Measurements from ENCODE around the gene DSCAM.

The DSCAM gene

GRCh38 chr21:40871099-40871498, 24.1 kb upstream of the DSCAM start:
- TF ChIP-seq, protein P1, sequence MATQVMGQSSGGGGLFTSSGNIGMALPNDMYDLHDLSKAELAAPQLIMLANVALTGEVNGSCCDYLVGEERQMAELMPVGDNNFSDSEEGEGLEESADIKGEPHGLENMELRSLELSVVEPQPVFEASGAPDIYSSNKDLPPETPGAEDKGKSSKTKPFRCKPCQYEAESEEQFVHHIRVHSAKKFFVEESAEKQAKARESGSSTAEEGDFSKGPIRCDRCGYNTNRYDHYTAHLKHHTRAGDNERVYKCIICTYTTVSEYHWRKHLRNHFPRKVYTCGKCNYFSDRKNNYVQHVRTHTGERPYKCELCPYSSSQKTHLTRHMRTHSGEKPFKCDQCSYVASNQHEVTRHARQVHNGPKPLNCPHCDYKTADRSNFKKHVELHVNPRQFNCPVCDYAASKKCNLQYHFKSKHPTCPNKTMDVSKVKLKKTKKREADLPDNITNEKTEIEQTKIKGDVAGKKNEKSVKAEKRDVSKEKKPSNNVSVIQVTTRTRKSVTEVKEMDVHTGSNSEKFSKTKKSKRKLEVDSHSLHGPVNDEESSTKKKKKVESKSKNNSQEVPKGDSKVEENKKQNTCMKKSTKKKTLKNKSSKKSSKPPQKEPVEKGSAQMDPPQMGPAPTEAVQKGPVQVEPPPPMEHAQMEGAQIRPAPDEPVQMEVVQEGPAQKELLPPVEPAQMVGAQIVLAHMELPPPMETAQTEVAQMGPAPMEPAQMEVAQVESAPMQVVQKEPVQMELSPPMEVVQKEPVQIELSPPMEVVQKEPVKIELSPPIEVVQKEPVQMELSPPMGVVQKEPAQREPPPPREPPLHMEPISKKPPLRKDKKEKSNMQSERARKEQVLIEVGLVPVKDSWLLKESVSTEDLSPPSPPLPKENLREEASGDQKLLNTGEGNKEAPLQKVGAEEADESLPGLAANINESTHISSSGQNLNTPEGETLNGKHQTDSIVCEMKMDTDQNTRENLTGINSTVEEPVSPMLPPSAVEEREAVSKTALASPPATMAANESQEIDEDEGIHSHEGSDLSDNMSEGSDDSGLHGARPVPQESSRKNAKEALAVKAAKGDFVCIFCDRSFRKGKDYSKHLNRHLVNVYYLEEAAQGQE (IDR thresholded peaks at IDR 0.05; ENCODE audit: insufficient replicate concordance, low read depth), result no peak
- TF ChIP-seq SPI1 (IDR thresholded peaks at IDR 0.05; ENCODE audit: borderline replicate concordance, low read depth) (no peak), GABPA (IDR thresholded peaks at IDR 0.05; ENCODE audit: low read depth) (no peak), POLR2AphosphoS5 (IDR thresholded peaks at IDR 0.05; ENCODE audit: low read depth) (no peak)
- H3K27me3 ChIP-seq (ENCODE audit: insufficient read depth, poor library complexity, severe bottlenecking), result no peaks in the 10 kb centered on the region
- DNase-seq (ENCODE audit: low read depth in 1 of 2, low spot score in 1 of 2), result no peak
- H3K27ac ChIP-seq (replicated peaks), result no peak overlapping the region
- H3K4me3 ChIP-seq (replicated peaks; ENCODE audit: insufficient read depth, low read length), result no peak overlapping the region

- no peak overlapping the region for H3K27ac ChIP-seq (replicated peaks)
- DNase-seq (ENCODE audit: low read depth in 1 of 2, low spot score in 1 of 2), result no peak
- TF ChIP-seq, protein P1 (IDR thresholded peaks at IDR 0.05; ENCODE audit: insufficient replicate concordance, low read depth), result no peak
- TF ChIP-seq SPI1 (IDR thresholded peaks at IDR 0.05; ENCODE audit: borderline replicate concordance, low read depth), result no peak
- TF ChIP-seq POLR2AphosphoS5 (IDR thresholded peaks at IDR 0.05; ENCODE audit: low read depth), result no peak
- no peak for TF ChIP-seq CTCF (IDR thresholded peaks at IDR 0.05; ENCODE audit: insufficient read depth, low read length)
- TF ChIP-seq GABPA (IDR thresholded peaks at IDR 0.05; ENCODE audit: low read depth), result no peak
- no peak overlapping the region for H3K4me3 ChIP-seq (replicated peaks; ENCODE audit: insufficient read depth, low read length)
- H3K27me3 ChIP-seq (ENCODE audit: insufficient read depth, poor library complexity, severe bottlenecking), result no peaks in the 10 kb centered on the region
Observed at GRCh38 chr21:40863839-40864238, 16.9 kb upstream of the DSCAM start.

- DNase-seq (ENCODE audit: low read depth in 1 of 2, low spot score in 1 of 2), result no peak
- H3K27me3 ChIP-seq (ENCODE audit: insufficient read depth, poor library complexity, severe bottlenecking), result no peaks in the 10 kb centered on the region
- no peak overlapping the region for H3K27ac ChIP-seq (replicated peaks)
- H3K4me3 ChIP-seq (replicated peaks; ENCODE audit: insufficient read depth, low read length), result no peak overlapping the region
- TF ChIP-seq POLR2AphosphoS5 (IDR thresholded peaks at IDR 0.05; ENCODE audit: low read depth) (no peak), CTCF (IDR thresholded peaks at IDR 0.05; ENCODE audit: insufficient read depth, low read length) (no peak), GABPA (IDR thresholded peaks at IDR 0.05; ENCODE audit: low read depth) (no peak), SPI1 (IDR thresholded peaks at IDR 0.05; ENCODE audit: borderline replicate concordance, low read depth) (no peak)
- TF ChIP-seq, protein P1 (IDR thresholded peaks at IDR 0.05; ENCODE audit: insufficient replicate concordance, low read depth), result no peak
Observed at GRCh38 chr21:40858517-40858916, 11.6 kb upstream of the DSCAM start.
